Pericardium fibroblast (primary cell): ENCODE measurements around the gene TMEM169. TPM values are rescaled to one million over a fixed set of nuclear protein-coding genes. Genes with fewer than 3 reads are reported as not detected.

Experiments used
- total RNA-seq: library from RNA; depleted of rRNA; stranded (reverse); fragments of >200 nt; gene quantifications from 2 replicates; pipeline ENCODE4 v1.2.3, GENCODE V29; 2015

TMEM169 gene, protein sequence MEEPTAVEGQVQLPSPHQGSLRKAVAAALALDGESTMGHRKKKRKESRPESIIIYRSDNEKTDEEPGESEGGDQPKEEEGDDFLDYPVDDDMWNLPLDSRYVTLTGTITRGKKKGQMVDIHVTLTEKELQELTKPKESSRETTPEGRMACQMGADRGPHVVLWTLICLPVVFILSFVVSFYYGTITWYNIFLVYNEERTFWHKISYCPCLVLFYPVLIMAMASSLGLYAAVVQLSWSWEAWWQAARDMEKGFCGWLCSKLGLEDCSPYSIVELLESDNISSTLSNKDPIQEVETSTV
- total RNA-seq: 0.43 and 1.5 TPM in 2 replicates

GRCh38 chr2:216081487-216082116, at the start of gene TMEM169, which contains the start of gene PECR:
TSS of gene TMEM169 (plus strand) at chr2:216081919. CDS start at chr2:216095964, 14,045 bp downstream.
TSS of gene PECR (minus strand) at chr2:216081809. CDS start at chr2:216081741, 68 bp downstream.

DNA sequence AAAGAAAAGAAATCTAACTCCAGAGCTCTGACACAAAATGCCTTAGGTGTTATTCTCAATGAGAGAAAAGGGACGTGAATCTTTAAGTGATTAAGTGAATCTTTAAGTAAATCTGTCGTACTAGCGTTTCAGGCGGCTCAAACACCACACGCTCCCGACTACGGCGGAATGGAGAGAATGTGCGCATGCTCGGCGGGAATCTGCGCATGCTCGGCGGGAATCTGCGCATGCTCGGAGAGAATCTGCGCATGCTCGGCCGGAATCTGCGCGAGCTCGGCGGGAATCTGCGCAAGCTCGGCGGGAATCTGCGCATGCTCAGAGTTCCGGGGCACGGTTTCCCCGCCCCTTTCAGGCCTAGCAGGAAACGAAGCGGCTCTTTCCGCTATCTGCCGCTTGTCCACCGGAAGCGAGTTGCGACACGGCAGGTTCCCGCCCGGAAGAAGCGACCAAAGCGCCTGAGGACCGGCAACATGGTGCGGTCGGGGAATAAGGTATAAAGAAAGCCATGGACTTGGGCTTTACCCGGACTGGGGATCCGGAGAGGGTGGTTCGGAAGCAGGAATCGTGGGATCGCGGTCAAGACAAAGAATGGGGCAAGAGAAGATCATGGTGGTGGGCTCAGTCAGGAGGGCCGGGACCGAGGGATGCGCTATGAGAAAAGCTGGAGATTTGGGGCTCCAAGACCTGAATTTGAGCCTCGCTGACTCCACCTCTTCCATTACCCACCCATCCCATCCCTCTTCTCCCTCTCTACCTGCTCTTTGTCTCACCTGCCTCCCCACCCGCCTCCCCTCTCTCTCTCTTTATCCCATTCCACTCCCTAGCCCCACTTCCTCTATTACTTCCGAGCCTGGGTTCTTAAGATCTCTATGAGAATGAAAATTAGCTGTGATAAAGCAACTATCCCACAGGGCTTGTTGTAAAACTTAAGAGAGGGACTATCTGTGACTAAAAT, 27.5 kb downstream of the TMEM169 start, which contains the start of gene XRCC5:
TSS of gene XRCC5 (plus strand) at position 382 of the 955 bp plus-strand sequence. CDS start at position 471, 89 bp downstream.

Other genes starting within 250 kb of the TMEM169 start
- gene MREG, start 68.4 kb upstream of the TMEM169 start, total RNA-seq: 1.0 and 1.1 TPM in 2 replicates
- 3.3 and 4.9 TPM in 2 replicates for gene PECR, start 110 bp upstream of the TMEM169 start, total RNA-seq
- 102 and 116 TPM in 2 replicates for gene XRCC5, start 27.4 kb downstream of the TMEM169 start, total RNA-seq